GM21737 (cell line): ENCODE results near the gene PDLIM7.
A peak's percentile ranks its signal among the peaks of the same experiment; 100 is the strongest.

Experiments
- ATAC-seq: cut with Tn5 transposase; IDR thresholded peaks from one replicate; pipeline ENCODE4 v1.9.1; 2021; ENCODE audit warnings: mild to moderate bottlenecking, moderate library complexity; ENCODE audit not compliant: unreplicated experiment

PDLIM7 gene

DNA sequence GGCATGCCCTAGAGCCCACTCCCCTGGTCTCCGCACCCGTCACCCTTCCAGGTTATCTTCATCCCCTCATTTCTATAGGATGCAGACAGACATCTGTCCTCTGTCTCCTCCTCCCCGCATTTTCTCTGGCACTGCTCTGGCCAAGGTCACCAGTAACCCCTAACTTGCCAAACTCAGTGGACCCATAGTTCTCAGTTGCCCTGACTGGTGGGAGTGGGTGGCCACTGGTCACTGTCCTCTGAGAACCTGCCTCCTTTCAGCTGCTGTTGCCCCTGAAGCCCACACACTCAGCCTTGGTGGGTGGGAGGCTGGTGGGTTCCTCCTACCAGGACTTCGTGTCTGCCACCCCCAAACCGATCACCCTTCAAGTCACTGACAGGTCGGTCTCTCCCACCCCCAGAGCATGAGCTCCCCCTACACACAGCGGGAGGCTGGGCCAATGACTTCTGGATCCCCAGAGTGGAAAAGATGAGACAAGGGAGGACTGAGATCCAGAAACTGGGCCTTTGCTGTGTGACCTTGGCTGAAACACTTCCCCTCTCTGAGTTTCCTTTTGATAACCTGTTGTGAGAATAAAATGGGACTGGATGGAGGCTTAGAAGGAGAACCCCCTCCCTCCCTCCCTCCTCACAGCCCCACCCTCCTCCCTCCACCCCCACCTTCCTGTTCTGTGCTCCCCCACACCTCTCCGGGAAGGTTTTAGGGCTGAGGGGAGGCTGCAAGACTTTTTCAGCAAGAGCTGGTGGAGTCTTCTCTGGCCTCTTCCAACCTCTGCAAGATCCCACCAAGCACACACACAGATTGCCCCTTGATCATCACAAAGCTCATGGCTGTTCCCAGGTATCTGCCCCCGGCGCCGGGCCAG, 21.6 kb downstream of the PDLIM7 start:
- no peak for ATAC-seq

DNA sequence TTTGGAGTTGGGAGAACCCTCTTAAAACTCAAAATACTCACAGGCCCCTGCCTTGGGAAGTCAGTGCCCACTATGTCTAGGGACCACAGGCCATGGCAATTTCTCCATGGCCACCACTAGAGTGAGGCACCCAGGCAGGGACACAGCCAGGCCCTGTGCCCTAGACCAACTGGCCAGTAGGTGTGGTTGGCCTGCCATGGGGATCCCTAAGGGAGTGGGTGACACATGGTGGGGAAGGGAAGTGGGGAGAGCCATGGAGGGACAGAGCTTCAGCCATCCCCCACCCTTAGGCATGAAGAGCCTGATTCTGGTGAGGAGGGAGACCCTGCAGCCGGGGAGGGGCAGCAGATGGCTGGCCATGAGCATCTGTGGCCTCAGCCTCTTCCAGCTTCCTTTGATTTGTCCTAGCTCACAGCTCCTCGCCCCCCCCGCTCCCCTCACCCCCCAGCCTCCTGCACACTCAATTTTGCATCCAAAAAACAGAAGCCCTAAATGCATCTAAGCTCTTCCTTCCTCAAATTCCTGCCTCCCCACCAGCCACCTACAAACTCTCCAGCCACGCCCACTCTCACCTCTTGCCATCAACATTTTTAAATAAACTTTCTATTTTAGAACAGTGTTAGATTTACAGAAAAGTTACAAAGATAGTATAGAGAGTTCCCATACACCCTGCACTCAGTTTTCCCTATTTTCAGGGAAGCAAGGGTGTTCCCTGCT, 22.4 kb downstream of the PDLIM7 start:
- ATAC-seq: no peak

- ATAC-seq: no peak
Observed at GRCh38 chr5:177474002-177474476, 23.4 kb downstream of the PDLIM7 start.

DNA sequence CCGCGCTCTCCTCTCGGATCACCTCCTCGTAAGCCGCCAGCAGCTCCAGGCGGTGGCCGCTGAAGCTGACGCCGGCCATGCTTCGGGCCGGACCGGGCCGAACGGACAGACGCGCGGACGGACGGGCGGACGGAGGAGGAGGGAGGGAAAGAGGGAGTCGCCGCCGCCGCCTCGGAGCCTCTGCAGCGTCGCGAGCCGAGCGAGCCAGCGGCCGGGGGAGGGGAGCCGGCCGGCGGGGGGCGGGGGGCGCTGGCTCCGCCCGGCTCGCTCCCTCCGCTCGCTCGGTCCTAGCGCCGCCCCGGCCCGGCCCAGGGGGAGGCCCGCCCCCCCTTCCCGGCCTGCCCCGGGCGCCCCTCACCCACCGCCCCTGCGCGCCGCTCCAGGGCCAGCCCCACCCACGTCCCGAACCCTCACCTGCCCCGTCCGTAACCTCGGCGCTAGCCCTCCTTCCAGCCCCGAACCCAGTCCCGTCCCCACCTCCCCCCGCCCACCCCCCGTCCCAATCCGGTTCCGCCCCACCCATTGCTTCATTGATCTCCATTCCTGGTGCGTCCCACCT, 23.9 kb downstream of the PDLIM7 start, which contains the start of gene DBN1:
TSS of gene DBN1 (minus strand) at position 192 of the 559 bp plus-strand sequence. CDS start at position 79, 113 bp downstream.
- ATAC-seq: peak; percentile 40

- peak; percentile 33 for ATAC-seq
Observed at GRCh38 chr5:177472460-177473442, 24.7 kb downstream of the PDLIM7 start.

GRCh38 chr5:177471610-177472356, 25.6 kb downstream of the PDLIM7 start:
- ATAC-seq: no peak

DNA sequence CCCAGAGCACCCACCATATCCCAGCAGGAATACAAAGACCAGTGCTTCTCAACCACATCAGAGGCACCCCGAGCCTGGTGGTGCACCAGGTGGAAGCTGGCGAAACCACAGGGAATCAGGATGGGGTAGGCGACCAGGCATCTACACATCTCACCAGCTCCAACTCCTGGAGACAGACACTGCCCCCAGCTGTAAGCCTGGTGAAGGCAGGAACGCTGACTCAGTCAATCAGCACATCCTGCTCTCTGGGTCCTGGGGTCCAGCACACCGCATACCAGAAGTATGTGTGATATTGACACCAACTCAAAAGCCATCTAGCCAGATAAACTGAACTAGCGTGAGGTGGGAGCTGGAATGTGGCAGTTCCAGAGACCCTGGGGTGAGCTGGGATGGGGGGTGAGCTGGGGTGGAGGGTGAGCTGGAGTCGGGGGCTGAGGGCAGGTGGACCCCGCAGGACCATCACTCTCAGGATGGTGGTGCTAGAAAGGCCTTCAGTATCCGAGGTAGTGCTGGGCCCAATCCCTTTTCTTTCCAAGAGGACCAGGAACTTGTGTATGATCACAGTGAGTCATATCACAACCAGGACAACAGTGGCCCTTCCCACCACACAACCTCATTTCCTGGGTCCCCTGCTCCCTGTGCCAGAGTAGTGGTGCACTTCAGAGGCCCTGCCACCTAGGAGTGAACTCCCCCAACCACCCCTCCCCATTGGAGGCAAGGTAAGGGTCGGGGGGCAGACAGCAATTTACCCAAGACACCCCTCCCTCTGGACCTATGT, 26.5 kb downstream of the PDLIM7 start:
- no peak for ATAC-seq

DNA sequence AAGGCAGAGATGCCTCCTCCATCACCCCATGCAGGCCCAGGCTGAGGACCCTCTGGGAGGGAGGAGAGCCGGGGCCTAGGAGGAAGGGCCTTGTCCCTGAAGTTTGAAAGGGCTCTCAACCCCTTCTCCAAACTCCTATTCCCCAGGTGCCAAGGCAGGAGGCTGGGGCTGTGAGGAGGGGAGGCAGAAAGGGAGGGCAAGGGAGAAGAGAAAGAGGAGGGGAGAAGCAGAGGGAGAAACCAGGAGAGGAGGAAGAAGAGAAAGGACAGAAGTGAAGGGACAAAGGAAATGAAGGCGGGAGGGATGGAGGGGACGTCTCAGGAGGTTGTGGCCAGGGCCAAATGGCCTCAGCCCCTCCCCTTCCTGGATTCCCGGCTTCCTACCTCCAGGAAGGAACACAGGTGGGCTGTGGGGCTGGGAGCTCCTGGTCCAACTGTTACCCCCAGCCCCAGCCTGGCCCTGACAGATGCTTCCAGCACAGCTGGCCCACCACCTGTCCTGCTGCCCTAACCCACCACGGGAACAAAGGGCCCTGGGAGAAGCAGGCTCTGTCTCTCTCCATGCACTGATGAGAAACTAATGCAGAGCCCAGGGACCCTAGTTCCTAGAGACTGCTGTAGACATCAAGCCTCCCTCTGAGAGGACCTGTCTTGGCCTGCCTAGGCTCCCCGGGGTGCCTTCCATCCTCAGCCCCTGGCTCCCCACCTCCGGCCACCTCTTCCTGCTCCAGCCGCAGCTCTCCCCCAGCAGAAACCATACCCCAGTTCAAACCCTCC, 27.5 kb downstream of the PDLIM7 start:
- ATAC-seq: no peak

- ATAC-seq: no peak
Observed at GRCh38 chr5:177468685-177469628, 28.4 kb downstream of the PDLIM7 start.

DNA sequence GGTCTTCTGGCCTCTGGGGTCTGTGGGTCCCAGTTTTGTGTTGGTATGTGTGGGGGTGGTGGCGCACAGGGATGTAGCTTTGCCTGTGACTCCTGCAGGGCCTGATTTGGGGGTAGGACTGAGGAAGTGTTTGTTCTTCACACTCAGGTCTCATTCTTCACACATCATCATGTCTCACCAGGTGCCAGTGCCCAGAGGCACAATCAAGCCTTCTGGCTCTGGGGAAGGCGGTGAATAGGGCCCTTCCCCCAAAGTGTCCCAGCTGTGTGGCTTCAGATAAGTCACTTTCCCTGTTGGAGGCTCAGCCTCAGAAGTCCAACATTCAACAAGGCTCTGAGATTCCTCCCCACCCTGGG, 29.1 kb downstream of the PDLIM7 start:
- ATAC-seq: no peak

DNA sequence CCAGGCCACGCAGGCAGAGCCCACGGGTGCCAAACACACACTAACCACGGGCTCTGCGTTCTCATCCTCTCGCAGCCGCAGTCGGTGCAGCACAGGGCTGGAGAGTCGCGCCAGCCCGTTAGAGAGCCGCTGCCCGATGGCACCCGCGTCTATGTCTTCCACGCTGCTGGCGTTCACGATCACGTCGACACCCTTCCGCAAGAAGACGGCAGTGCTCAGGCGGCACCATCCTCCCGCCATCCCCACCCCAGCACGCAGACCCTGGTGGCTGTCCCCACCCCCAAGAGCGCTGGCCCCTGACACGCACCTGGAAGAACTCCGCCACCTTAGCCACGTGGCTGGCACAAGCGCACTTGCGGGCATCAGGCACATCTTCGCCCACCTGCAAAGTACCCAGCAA, 30.0 kb downstream of the PDLIM7 start:
- no peak for ATAC-seq

DNA sequence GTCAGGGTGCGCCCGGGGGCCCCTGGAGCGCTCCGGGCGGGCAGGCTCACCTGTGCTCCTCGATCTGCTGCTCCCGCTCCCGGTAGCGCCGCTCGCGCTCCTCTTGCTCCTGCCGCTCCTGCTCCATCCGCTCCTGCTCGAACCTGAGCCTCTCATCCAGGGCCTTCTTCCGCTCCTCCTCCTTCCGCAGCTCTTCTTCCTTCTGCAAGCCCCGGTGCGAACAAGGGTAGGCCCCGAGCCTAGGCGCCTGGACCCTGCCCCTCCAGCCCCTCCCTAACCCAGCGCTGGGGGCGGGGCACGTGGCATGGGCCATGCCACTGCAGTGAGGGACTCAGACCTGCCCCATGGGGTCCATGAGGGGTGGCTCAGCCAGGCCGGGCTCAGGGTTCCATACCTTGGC, 30.5 kb downstream of the PDLIM7 start:
- ATAC-seq: no peak

GRCh38 chr5:177465044-177465443, 32.4 kb downstream of the PDLIM7 start:
- no peak for ATAC-seq

- no peak for ATAC-seq
Observed at GRCh38 chr5:177462021-177462670, 35.3 kb downstream of the PDLIM7 start.

GRCh38 chr5:177459819-177460628, 37.4 kb downstream of the PDLIM7 start:
- no peak for ATAC-seq

- no peak for ATAC-seq
Observed at GRCh38 chr5:177459357-177459756, 38.0 kb downstream of the PDLIM7 start.
